Neural cell (in vitro differentiated cells): ENCODE data around the gene NCK1.

Experiments
- CTCF ChIP-seq: fragments of 450-650 bp; IDR thresholded peaks from 2 replicates; pipeline ENCODE4 v1.5.1; 2014; ENCODE audit warnings: antibody characterized with exemption, mild to moderate bottlenecking, moderate library complexity; ENCODE audit not compliant: poor library complexity, severe bottlenecking
- EP300 ChIP-seq: fragments of 450-650 bp; conservative IDR thresholded peaks from 2 replicates; pipeline ENCODE4 v1.6.1; 2014; ENCODE audit warnings: antibody characterized with exemption, mild to moderate bottlenecking, moderate library complexity; ENCODE audit not compliant: poor library complexity, severe bottlenecking
- EZH2 ChIP-seq: fragments of 200-600, 300-800 bp; shearing (Covaris generic), sonication (generic); IDR thresholded peaks from 2 replicates; pipeline ENCODE4 v1.6.1; 2014; ENCODE audit warnings: antibody characterized with exemption, low read length, borderline replicate concordance, mild to moderate bottlenecking; ENCODE audit not compliant: insufficient read depth, poor library complexity, severe bottlenecking
- MXI1 ChIP-seq: fragments of 450-650 bp; conservative IDR thresholded peaks from 2 replicates; pipeline ENCODE4 v1.6.1; 2014; ENCODE audit warnings: antibody characterized with exemption, mild to moderate bottlenecking; ENCODE audit not compliant: poor library complexity, severe bottlenecking
- TAF1 ChIP-seq: IDR thresholded peaks from 2 replicates; pipeline ENCODE4 v1.6.1; 2012; ENCODE audit warnings: low read depth

- TF ChIP-seq CTCF (no peak), TAF1 (no peak), MXI1 (no peak), EZH2 (no peak), EP300 (no peak)
Observed at GRCh38 chr3:136984837-136985236, 122.8 kb downstream of the NCK1 start.
